ENCODE data around the gene LPP.

Gene LPP

GRCh38 chr3:188527389-188527788, 373.4 kb downstream of the LPP start:
- Histone ChIP-seq H3K27ac (ENCODE audit: low read depth, low read length) (no peak overlapping the region), H3K27me3 (ENCODE audit: low read length) (no peaks in the 10 kb centered on the region), H4K20me1 (ENCODE audit: low read depth, low read length) (no peaks in the 10 kb centered on the region), H3K4me2 (ENCODE audit: low read depth, low read length, poor library complexity, severe bottlenecking) (no peak overlapping the region), H3F3A (ENCODE audit: insufficient read depth) (no peaks in the 10 kb centered on the region), H3K36me3 (ENCODE audit: low read length) (no peaks in the 10 kb centered on the region; the same call in 1 of the 2 replicates), H3K79me2 (ENCODE audit: insufficient read depth, low read length) (no peaks in the 10 kb centered on the region), H3K9ac (ENCODE audit: low read length) (no peak overlapping the region), H3K9me3 (ENCODE audit: insufficient read depth, low read length) (no peaks in the 10 kb centered on the region), H3K4me3 (ENCODE audit: insufficient read depth, low read length, poor library complexity, severe bottlenecking) (no peak overlapping the region), H2AFZ (ENCODE audit: low read depth, low read length, severe bottlenecking) (no peak overlapping the region), H3K9me2 (replicated peaks; ENCODE audit: insufficient read depth, low read length) (no peaks in the 10 kb centered on the region)
- TF ChIP-seq EZH2phosphoT487 (conservative IDR thresholded peaks at IDR 0.05; ENCODE audit: low read length), result no peak
- no peak for TF ChIP-seq CTCF (IDR thresholded peaks at IDR 0.05; ENCODE audit: insufficient read depth, low read length, poor library complexity, severe bottlenecking)

- no peaks in the 10 kb centered on the region for H3K9me2 ChIP-seq (replicated peaks; ENCODE audit: insufficient read depth, low read length)
- H3K4me2 ChIP-seq (ENCODE audit: low read depth, low read length, poor library complexity, severe bottlenecking), result no peak overlapping the region
- no peak overlapping the region for H2AFZ ChIP-seq (ENCODE audit: low read depth, low read length, severe bottlenecking)
- no peaks in the 10 kb centered on the region for H3F3A ChIP-seq (ENCODE audit: insufficient read depth)
- no peak for TF ChIP-seq EZH2phosphoT487 (conservative IDR thresholded peaks at IDR 0.05; ENCODE audit: low read length)
- no peak for TF ChIP-seq CTCF (IDR thresholded peaks at IDR 0.05; ENCODE audit: insufficient read depth, low read length, poor library complexity, severe bottlenecking)
- no peaks in the 10 kb centered on the region; the same call in 1 of the 2 replicates for H3K36me3 ChIP-seq (ENCODE audit: low read length)
- no peaks in the 10 kb centered on the region for H3K79me2 ChIP-seq (ENCODE audit: insufficient read depth, low read length)
- no peak overlapping the region for H3K9ac ChIP-seq (ENCODE audit: low read length)
- no peaks in the 10 kb centered on the region for H4K20me1 ChIP-seq (ENCODE audit: low read depth, low read length)
- H3K27me3 ChIP-seq (ENCODE audit: low read length), result no peaks in the 10 kb centered on the region
- no peaks in the 10 kb centered on the region for H3K9me3 ChIP-seq (ENCODE audit: insufficient read depth, low read length)
- no peak overlapping the region for H3K27ac ChIP-seq (ENCODE audit: low read depth, low read length)
- H3K4me3 ChIP-seq (ENCODE audit: insufficient read depth, low read length, poor library complexity, severe bottlenecking), result no peak overlapping the region
Measured at GRCh38 chr3:188528396-188528795, 374.4 kb downstream of the LPP start.

GRCh38 chr3:188529228-188529627, 375.3 kb downstream of the LPP start:
- no peaks in the 10 kb centered on the region for H3K9me2 ChIP-seq (replicated peaks; ENCODE audit: insufficient read depth, low read length)
- H3K9ac ChIP-seq (ENCODE audit: low read length), result no peak overlapping the region
- H3K4me2 ChIP-seq (ENCODE audit: low read depth, low read length, poor library complexity, severe bottlenecking), result no peak overlapping the region
- H2AFZ ChIP-seq (ENCODE audit: low read depth, low read length, severe bottlenecking), result no peak overlapping the region
- H3K27ac ChIP-seq (ENCODE audit: low read depth, low read length), result no peak overlapping the region
- TF ChIP-seq EZH2phosphoT487 (conservative IDR thresholded peaks at IDR 0.05; ENCODE audit: low read length) (no peak), CTCF (IDR thresholded peaks at IDR 0.05; ENCODE audit: insufficient read depth, low read length, poor library complexity, severe bottlenecking) (no peak)
- no peaks in the 10 kb centered on the region; the same call in 1 of the 2 replicates for H3K36me3 ChIP-seq (ENCODE audit: low read length)
- no peaks in the 10 kb centered on the region for H4K20me1 ChIP-seq (ENCODE audit: low read depth, low read length)
- no peaks in the 10 kb centered on the region for H3K9me3 ChIP-seq (ENCODE audit: insufficient read depth, low read length)
- H3K4me3 ChIP-seq (ENCODE audit: insufficient read depth, low read length, poor library complexity, severe bottlenecking), result no peak overlapping the region
- H3K79me2 ChIP-seq (ENCODE audit: insufficient read depth, low read length), result no peaks in the 10 kb centered on the region
- no peaks in the 10 kb centered on the region for H3F3A ChIP-seq (ENCODE audit: insufficient read depth)
- no peaks in the 10 kb centered on the region for H3K27me3 ChIP-seq (ENCODE audit: low read length)

Data from SU-DHL-6 (cell line).